Effector memory CD8-positive, alpha-beta T cell (primary cell): ENCODE data around the gene RASAL2.
A peak's percentile ranks its signal among the peaks of the same experiment; 100 is the strongest.

Experiments
- ATAC-seq: fragments of 150-1000 bp; cut with Tn5 transposase; replicated peaks from 2 replicates; pipeline ENCODE4 v1.10.0; 2021; ENCODE audit warnings: mild to moderate bottlenecking, moderate library complexity
- DNase-seq, 3 experiments: peaks; one replicate each; pipeline ENCODE4 v3.0.0; 2021
- H3K27ac Mint-ChIP-seq, 2 donors: one replicate each; pipeline ENCODE4 v1.8.0; 2022; ENCODE audit warnings: mild to moderate bottlenecking in 2 of 2, mixed read lengths in 2 of 2, moderate library complexity in 2 of 2
- H3K27me3 Mint-ChIP-seq, 2 donors: one replicate each; pipeline ENCODE4 v1.8.0; 2022; ENCODE audit warnings: mixed read lengths in 2 of 2
- H3K36me3 Mint-ChIP-seq: one replicate; pipeline ENCODE4 v1.8.0; 2022; ENCODE audit warnings: mild to moderate bottlenecking, moderate library complexity, mixed read lengths; ENCODE audit not compliant: insufficient read depth
- H3K4me1 Mint-ChIP-seq, 2 donors: one replicate each; pipeline ENCODE4 v1.8.0; 2022; ENCODE audit warnings: low read depth in 2 of 2, mixed read lengths in 2 of 2
- H3K4me3 Mint-ChIP-seq, 2 donors: one replicate each; pipeline ENCODE4 v1.8.0; 2022; ENCODE audit warnings: mild to moderate bottlenecking in 2 of 2, mixed read lengths in 2 of 2, moderate library complexity in 2 of 2
- H3K9me3 Mint-ChIP-seq, 2 donors: one replicate each; pipeline ENCODE4 v1.8.0; 2022; ENCODE audit warnings: mixed read lengths in 2 of 2

Gene RASAL2

GRCh38 chr1:178531887-178532286 lies 438.0 kb downstream of the RASAL2 start:
- Mint-ChIP-seq H3K9me3 (no peaks in the 10 kb centered on the region), H3K36me3 (peaks cover 2% of the 10 kb centered on the region), H3K27ac (no peak overlapping the region), H3K4me1 (peaks cover 3 to 4% of the 10 kb centered on the region in 2 donors), H3K4me3 (no peak overlapping the region), H3K27me3 (peaks cover 0 to 17% of the 10 kb centered on the region in 2 donors)
- ATAC-seq (peak; percentile 8), DNase-seq (no peak)

GRCh38 chr1:178532392-178532791 lies 438.5 kb downstream of the RASAL2 start:
- H3K27me3 Mint-ChIP-seq, result peaks cover 0 to 13% of the 10 kb centered on the region in 2 donors
- peaks cover 3 to 4% of the 10 kb centered on the region in 2 donors for H3K4me1 Mint-ChIP-seq
- H3K36me3 Mint-ChIP-seq, result peaks cover 2% of the 10 kb centered on the region
- ATAC-seq (peak; percentile 87), DNase-seq (peak; percentile 59 to 64 (median 62))
- H3K9me3 Mint-ChIP-seq, result no peaks in the 10 kb centered on the region
- no peak overlapping the region for H3K27ac Mint-ChIP-seq
- no peak overlapping the region for H3K4me3 Mint-ChIP-seq

DNA sequence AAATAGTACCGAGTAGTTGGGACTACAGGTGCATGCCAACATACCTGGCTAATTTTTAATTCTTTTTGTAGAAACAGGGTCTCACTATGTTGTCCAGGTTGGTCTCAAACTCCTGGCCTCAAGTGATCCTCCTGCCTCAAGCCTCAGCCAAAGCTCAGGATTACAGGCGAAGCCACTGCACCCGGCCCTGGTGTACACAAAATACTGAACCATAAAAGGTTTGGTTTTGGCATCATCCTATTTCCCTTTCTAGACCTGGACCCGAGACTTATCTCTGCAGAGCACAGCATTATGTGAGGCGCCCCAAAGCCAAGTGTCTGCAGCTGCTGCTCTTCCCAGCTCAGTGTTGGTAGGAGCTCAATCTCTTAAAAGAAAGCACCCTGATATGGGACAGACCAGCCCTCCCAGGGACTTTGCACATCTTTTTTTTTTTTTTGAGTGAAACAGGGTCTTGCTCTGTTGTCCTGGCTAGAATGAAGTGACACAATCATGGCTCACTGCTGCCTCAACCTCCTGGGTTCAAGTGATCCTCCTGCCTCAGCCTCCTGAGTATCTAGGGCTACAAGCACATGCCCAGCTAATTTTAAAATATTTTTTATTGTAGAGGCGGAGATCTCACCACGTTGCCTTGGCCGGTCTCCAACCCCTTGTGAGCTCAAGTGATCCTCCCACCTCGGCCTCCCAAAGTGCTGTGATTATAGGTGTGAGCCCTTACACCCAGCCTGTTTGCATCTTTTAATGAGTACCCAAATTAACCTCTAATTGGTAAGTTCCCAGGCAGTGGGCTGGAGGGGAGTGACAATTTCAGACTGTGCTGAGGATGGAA lies 439.4 kb downstream of the RASAL2 start:
- peaks cover 2% of the 10 kb centered on the region for H3K36me3 Mint-ChIP-seq
- DNase-seq, result no peak
- no peak overlapping the region for H3K27ac Mint-ChIP-seq
- ATAC-seq, result no peak
- H3K4me1 Mint-ChIP-seq, result peaks cover 3 to 4% of the 10 kb centered on the region in 2 donors
- no peaks in the 10 kb centered on the region for H3K9me3 Mint-ChIP-seq
- no peak overlapping the region for H3K4me3 Mint-ChIP-seq
- peaks cover 0 to 3% of the 10 kb centered on the region in 2 donors for H3K27me3 Mint-ChIP-seq
